ENCODE data around the gene BAG2.

- TF ChIP-seq CTCF (IDR thresholded peaks at IDR 0.05), result no peak
- no peak for TF ChIP-seq POLR2A (IDR thresholded peaks at IDR 0.05)
Measured at GRCh38 chr6:57195457-57195856, 23.3 kb downstream of the BAG2 start.

Data from body of pancreas (tissue), 4 donors.